ENCODE results near the gene ITPR2.

ITPR2 gene

GRCh38 chr12:26833743-26834490 is 923 bp upstream of the ITPR2 start:
- TF ChIP-seq CTCF (IDR thresholded peaks at IDR 0.05), result no peak

- no peak for TF ChIP-seq CTCF (IDR thresholded peaks at IDR 0.05)
Measured at GRCh38 chr12:26831951-26832821, 808 bp downstream of the ITPR2 start.

GRCh38 chr12:26830783-26831551 is 2.0 kb downstream of the ITPR2 start:
- TF ChIP-seq CTCF (IDR thresholded peaks at IDR 0.05), result no peak

- TF ChIP-seq CTCF (IDR thresholded peaks at IDR 0.05), result no peak
Measured at GRCh38 chr12:26830363-26830762, 2.6 kb downstream of the ITPR2 start.

- no peak for TF ChIP-seq CTCF (IDR thresholded peaks at IDR 0.05)
Measured at GRCh38 chr12:26828280-26829073, 4.5 kb downstream of the ITPR2 start.

GRCh38 chr12:26826437-26826836 is 6.6 kb downstream of the ITPR2 start:
- TF ChIP-seq CTCF (IDR thresholded peaks at IDR 0.05), result no peak

All from LNCAP (cell line).